SK-N-SH (cell line): Measurements from ENCODE around the gene ABCC4. TPM values are rescaled to one million over a fixed set of nuclear protein-coding genes. Genes with fewer than 3 reads are reported as not detected.

Experiments used
- CTCF ChIA-PET: fragments of 300-600, 350-600 bp; formaldehyde crosslinking; extraction: SDS; loops from one replicate; lab custom pipeline; 2021; lab: Yijun Ruan, JAX
- POLR2A ChIA-PET: fragments of 350-600 bp; sonication (Branson Sonifier 250); formaldehyde crosslinking; extraction: SDS; loops from one replicate; lab custom pipeline; 2020; ENCODE audit warnings: antibody characterized with exemption, inconsistent platforms; lab: Yijun Ruan, JAX
- DNase-seq: peaks from one replicate; pipeline ENCODE4 v3.0.0; 2012
- H2AFZ ChIP-seq: fragments of 200-600 bp; sonication (generic); 2 replicates; pipeline ENCODE4 v1.8.1; 2016; ENCODE audit warnings: antibody characterized with exemption, mild to moderate bottlenecking, low read depth
- H3F3A ChIP-seq: fragments of 200-600 bp; sonication (generic); replicated peaks from 2 replicates; pipeline ENCODE3; 2016; ENCODE audit warnings: antibody characterized with exemption, mild to moderate bottlenecking; ENCODE audit not compliant: insufficient read depth
- H3K27ac ChIP-seq, 2 experiments: fragments of 200-500 bp in 1 of 2; fragments of 200-600 bp in 1 of 2; sonication (Bioruptor generic) in 1 of 2; sonication (generic), shearing (Covaris generic) in 1 of 2; 2 replicates each; pipeline versions ENCODE4 v1.5.1 to v1.6.1; 2014 to 2016; ENCODE audit warnings: low read depth in 2 of 2, inconsistent platforms in 1 of 2, low read length in 1 of 2, mild to moderate bottlenecking in 1 of 2, mixed read lengths in 1 of 2
- H3K27me3 ChIP-seq: fragments of 200-600 bp; sonication (generic), shearing (Covaris generic); 2 replicates; pipeline ENCODE4 v1.6.1; 2016; ENCODE audit warnings: mixed run types; ENCODE audit not compliant: insufficient read depth
- H3K36me3 ChIP-seq, 2 experiments: fragments of 200-500 bp in 1 of 2; fragments of 200-600 bp in 1 of 2; sonication (Bioruptor generic) in 1 of 2; sonication (generic) in 1 of 2; replicated peaks in 1 of 2; 2 replicates each; pipeline versions ENCODE3 to v1.5.1; 2014 to 2016; ENCODE audit warnings: low read length in 1 of 2, mild to moderate bottlenecking in 1 of 2; ENCODE audit not compliant: insufficient read depth in 2 of 2, control insufficient read depth in 1 of 2
- H3K4me1 ChIP-seq, 2 experiments: fragments of 200-500 bp in 1 of 2; fragments of 200-600 bp in 1 of 2; sonication (Bioruptor generic) in 1 of 2; sonication (generic), shearing (Covaris generic) in 1 of 2; 2 replicates each; pipeline versions ENCODE4 v1.5.1 to v1.6.1; 2014 to 2016; ENCODE audit warnings: low read depth in 1 of 2, low read length in 1 of 2, mixed run types in 1 of 2; ENCODE audit not compliant: insufficient read depth in 2 of 2, control insufficient read depth in 1 of 2
- H3K4me2 ChIP-seq: fragments of 200-600 bp; sonication (generic), shearing (Covaris generic); 2 replicates; pipeline ENCODE4 v1.6.1; 2017; ENCODE audit warnings: mixed run types
- H3K4me3 ChIP-seq, 2 experiments: fragments of 200-500 bp in 1 of 2; fragments of 200-600 bp in 1 of 2; sonication (Bioruptor generic) in 1 of 2; sonication (generic), shearing (Covaris generic) in 1 of 2; 2 replicates each; pipeline versions ENCODE4 v1.5.1 to v1.8.1; 2014 to 2016; ENCODE audit warnings: low read depth in 2 of 2, inconsistent platforms in 1 of 2, low read length in 1 of 2, mild to moderate bottlenecking in 1 of 2, mixed read lengths in 1 of 2, moderate library complexity in 1 of 2
- H3K79me2 ChIP-seq: fragments of 200-600 bp; sonication (generic); 2 replicates; pipeline ENCODE4 v1.8.1; 2017; ENCODE audit warnings: mild to moderate bottlenecking; ENCODE audit not compliant: insufficient read depth
- H3K9ac ChIP-seq: fragments of 200-600 bp; sonication (generic); 2 replicates; pipeline ENCODE4 v1.6.1; 2017; ENCODE audit warnings: mixed run types
- H3K9me2 ChIP-seq: fragments of 200-600 bp; sonication (generic); 2 replicates; pipeline ENCODE4 v1.6.1; 2017; ENCODE audit warnings: mixed run types
- H3K9me3 ChIP-seq: fragments of 200-600 bp; sonication (generic); 2 replicates; pipeline ENCODE4 v1.6.1; 2017; ENCODE audit warnings: mixed run types, mild to moderate bottlenecking, moderate library complexity
- H4K20me1 ChIP-seq: fragments of 200-600 bp; sonication (generic); 2 replicates; pipeline ENCODE4 v1.6.1; 2017; ENCODE audit warnings: mild to moderate bottlenecking, mixed run types; ENCODE audit not compliant: insufficient read depth
- EP300 ChIP-seq, 2 experiments: IDR thresholded peaks; 2 replicates each; pipeline versions ENCODE4 v1.4.0 to v1.6.1; 2012; ENCODE audit warnings: borderline replicate concordance in 1 of 2, low read depth in 1 of 2, low read length in 1 of 2
- FOXM1 ChIP-seq: IDR thresholded peaks from 2 replicates; pipeline ENCODE4 v1.4.0; 2012; ENCODE audit warnings: low read depth, mild to moderate bottlenecking
- GABPA ChIP-seq: IDR thresholded peaks from 2 replicates; pipeline ENCODE4 v1.4.0; 2012; ENCODE audit warnings: low read depth, mild to moderate bottlenecking
- GATA2 ChIP-seq: sonication (generic); formaldehyde crosslinking; IDR thresholded peaks from 2 replicates; pipeline ENCODE4 v1.5.0; 2020; ENCODE audit warnings: mild to moderate bottlenecking, missing genetic modification reagents
- JUND ChIP-seq: IDR thresholded peaks from 2 replicates; pipeline ENCODE4 v1.4.0; 2012
- MEF2A ChIP-seq: IDR thresholded peaks from 2 replicates; pipeline ENCODE4 v1.4.0; 2012; ENCODE audit warnings: low read depth, borderline replicate concordance
- SIN3A ChIP-seq: IDR thresholded peaks from 2 replicates; pipeline ENCODE4 v1.6.1; 2012; ENCODE audit warnings: low read depth, mild to moderate bottlenecking, low read length, moderate library complexity, borderline replicate concordance
- WGBS: methylation state at CpG from one replicate; pipeline ENCODE4 v1.1.6; 2017; ENCODE audit warnings: low lambda C conversion rate; 5-methylcytosine and 5-hydroxymethylcytosine counted together
- polyA plus RNA-seq, 3 experiments: library from polyadenylated mRNA; depleted of rRNA; stranded (reverse); fragments of >200 nt; gene quantifications; 2 replicates each; pipeline ENCODE4 v1.2.3, GENCODE V29; 2012
- TF ChIP-seq, protein P1 (sequence below): fragments of 200-600 bp; sonication (generic); IDR thresholded peaks from 2 replicates; pipeline ENCODE4 v1.6.1; 2017; ENCODE audit warnings: antibody characterized with exemption, mild to moderate bottlenecking, moderate library complexity
- TF ChIP-seq, protein P2 (sequence below): IDR thresholded peaks from 2 replicates; pipeline ENCODE4 v1.4.0; 2012; ENCODE audit warnings: low read depth, borderline replicate concordance
- TF ChIP-seq, protein P3 (sequence below): IDR thresholded peaks from 2 replicates; pipeline ENCODE4 v1.4.0; 2012; ENCODE audit warnings: low read depth
- TF ChIP-seq, protein P4 (sequence below): IDR thresholded peaks from 2 replicates; pipeline ENCODE4; 2012
- TF ChIP-seq, protein P5 (sequence below): fragments of 150-350 bp; IDR thresholded peaks from 2 replicates; pipeline ENCODE4 v1.6.1; 2017; ENCODE audit warnings: antibody characterized with exemption, low read length, low read depth, borderline replicate concordance

Gene ABCC4
- polyA plus RNA-seq, 1 of the 3 experiments (the other 2 are of a cell fraction), result 7.8 TPM

DNA sequence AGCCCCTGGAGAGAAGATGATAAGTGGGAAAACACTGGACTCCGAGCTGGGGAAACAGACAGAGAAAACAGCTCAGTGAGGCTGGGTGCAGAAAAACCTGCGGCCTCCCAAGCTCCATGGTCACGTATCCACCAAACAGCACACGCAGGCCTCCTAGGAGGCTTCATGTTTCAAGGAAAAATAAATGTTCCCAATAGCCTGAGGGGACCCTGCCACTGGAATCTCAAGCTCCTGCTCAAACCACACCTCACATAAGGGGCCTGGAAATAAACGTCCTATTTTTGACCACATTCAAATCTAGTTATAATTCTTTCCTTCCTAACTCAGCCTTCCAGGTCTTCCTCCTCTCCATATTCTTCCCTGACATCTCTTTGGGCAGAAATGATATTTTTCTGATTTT is 225.7 kb downstream of the ABCC4 start (continued):
- TF ChIP-seq, protein P1, sequence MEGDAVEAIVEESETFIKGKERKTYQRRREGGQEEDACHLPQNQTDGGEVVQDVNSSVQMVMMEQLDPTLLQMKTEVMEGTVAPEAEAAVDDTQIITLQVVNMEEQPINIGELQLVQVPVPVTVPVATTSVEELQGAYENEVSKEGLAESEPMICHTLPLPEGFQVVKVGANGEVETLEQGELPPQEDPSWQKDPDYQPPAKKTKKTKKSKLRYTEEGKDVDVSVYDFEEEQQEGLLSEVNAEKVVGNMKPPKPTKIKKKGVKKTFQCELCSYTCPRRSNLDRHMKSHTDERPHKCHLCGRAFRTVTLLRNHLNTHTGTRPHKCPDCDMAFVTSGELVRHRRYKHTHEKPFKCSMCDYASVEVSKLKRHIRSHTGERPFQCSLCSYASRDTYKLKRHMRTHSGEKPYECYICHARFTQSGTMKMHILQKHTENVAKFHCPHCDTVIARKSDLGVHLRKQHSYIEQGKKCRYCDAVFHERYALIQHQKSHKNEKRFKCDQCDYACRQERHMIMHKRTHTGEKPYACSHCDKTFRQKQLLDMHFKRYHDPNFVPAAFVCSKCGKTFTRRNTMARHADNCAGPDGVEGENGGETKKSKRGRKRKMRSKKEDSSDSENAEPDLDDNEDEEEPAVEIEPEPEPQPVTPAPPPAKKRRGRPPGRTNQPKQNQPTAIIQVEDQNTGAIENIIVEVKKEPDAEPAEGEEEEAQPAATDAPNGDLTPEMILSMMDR, result no peak
- TF ChIP-seq SIN3A, result no peak
- TF ChIP-seq GABPA, result no peak
- TF ChIP-seq GATA2 (CRISPR knock-in tag), result no peak
- no peak for TF ChIP-seq MEF2A
- no peak for TF ChIP-seq JUND
- TF ChIP-seq, protein P2, sequence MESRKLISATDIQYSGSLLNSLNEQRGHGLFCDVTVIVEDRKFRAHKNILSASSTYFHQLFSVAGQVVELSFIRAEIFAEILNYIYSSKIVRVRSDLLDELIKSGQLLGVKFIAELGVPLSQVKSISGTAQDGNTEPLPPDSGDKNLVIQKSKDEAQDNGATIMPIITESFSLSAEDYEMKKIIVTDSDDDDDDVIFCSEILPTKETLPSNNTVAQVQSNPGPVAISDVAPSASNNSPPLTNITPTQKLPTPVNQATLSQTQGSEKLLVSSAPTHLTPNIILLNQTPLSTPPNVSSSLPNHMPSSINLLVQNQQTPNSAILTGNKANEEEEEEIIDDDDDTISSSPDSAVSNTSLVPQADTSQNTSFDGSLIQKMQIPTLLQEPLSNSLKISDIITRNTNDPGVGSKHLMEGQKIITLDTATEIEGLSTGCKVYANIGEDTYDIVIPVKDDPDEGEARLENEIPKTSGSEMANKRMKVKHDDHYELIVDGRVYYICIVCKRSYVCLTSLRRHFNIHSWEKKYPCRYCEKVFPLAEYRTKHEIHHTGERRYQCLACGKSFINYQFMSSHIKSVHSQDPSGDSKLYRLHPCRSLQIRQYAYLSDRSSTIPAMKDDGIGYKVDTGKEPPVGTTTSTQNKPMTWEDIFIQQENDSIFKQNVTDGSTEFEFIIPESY, result no peak
- no peak for TF ChIP-seq FOXM1

DNA sequence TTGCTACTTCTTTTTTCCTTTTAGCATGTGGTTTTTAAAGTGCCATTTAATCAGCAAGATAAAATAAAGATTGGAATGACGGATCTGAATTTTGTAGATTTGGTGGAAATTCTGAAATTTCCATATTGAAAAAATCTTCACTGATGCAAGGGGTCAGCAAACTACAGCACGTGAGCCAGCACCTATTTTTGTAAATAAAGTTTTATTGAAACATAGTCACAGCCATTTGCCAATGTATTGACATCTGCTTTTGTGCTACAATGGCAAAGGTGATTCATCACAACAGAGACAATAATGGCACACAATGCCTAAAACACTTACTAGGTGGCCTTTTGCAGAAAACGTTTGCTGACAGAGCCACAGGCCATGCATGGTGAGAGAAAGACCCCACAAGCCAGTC is 226.4 kb downstream of the ABCC4 start:
- Histone ChIP-seq H3K36me3 (peaks cover 0 to 6% of the 10 kb centered on the region in 2 experiments), H3K4me1 (no peaks in the 10 kb centered on the region), H3F3A (no peaks in the 10 kb centered on the region), H3K27ac (no peak overlapping the region), H4K20me1 (no peaks in the 10 kb centered on the region), H3K9me3 (no peaks in the 10 kb centered on the region), H3K4me3 (no peak overlapping the region), H3K9ac (no peak overlapping the region), H2AFZ (no peak overlapping the region), H3K79me2 (no peaks in the 10 kb centered on the region), H3K4me2 (no peak overlapping the region), H3K27me3 (no peaks in the 10 kb centered on the region), H3K9me2 (no peaks in the 10 kb centered on the region)
- ChIA-PET POLR2A (interaction anchor here (0.5 kb wide), 1 partner anchor 13 kb away, joined by 3 read pairs; no protein-coding TSS in a partner anchor), CTCF (interaction anchor here (1.4 kb wide), 1 partner anchor 8 kb away, joined by 3 read pairs; no protein-coding TSS in a partner anchor)
- DNase-seq, result no peak
- TF ChIP-seq EP300 (IDR thresholded peaks at IDR 0.05; ENCODE audit: borderline replicate concordance in 1 of 2, low read depth in 1 of 2, low read length in 1 of 2) (no peak), GABPA (no peak), GATA2 (CRISPR knock-in tag) (no peak)
- TF ChIP-seq, protein P1, result no peak
- TF ChIP-seq, protein P3, sequence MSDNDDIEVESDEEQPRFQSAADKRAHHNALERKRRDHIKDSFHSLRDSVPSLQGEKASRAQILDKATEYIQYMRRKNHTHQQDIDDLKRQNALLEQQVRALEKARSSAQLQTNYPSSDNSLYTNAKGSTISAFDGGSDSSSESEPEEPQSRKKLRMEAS, result no peak
- TF ChIP-seq, protein P4, sequence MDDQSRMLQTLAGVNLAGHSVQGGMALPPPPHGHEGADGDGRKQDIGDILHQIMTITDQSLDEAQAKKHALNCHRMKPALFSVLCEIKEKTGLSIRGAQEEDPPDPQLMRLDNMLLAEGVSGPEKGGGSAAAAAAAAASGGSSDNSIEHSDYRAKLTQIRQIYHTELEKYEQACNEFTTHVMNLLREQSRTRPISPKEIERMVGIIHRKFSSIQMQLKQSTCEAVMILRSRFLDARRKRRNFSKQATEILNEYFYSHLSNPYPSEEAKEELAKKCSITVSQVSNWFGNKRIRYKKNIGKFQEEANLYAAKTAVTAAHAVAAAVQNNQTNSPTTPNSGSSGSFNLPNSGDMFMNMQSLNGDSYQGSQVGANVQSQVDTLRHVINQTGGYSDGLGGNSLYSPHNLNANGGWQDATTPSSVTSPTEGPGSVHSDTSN, result no peak
- TF ChIP-seq, protein P5, sequence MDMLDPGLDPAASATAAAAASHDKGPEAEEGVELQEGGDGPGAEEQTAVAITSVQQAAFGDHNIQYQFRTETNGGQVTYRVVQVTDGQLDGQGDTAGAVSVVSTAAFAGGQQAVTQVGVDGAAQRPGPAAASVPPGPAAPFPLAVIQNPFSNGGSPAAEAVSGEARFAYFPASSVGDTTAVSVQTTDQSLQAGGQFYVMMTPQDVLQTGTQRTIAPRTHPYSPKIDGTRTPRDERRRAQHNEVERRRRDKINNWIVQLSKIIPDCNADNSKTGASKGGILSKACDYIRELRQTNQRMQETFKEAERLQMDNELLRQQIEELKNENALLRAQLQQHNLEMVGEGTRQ, result no peak
- WGBS, result 83% methylated on average over 3 of the region's 3 CpGs
